Neural cell (in vitro differentiated cells): Measurements from ENCODE around the gene SLC16A2. TPM values are rescaled to one million over a fixed set of nuclear protein-coding genes. Genes with fewer than 3 reads are reported as not detected.

Experiments
- H2AFZ ChIP-seq: fragments of 200-600, 300-800 bp; sonication (generic), shearing (Covaris generic); 2 replicates; pipeline ENCODE4 v1.6.0; 2014; ENCODE audit warnings: low read depth, mild to moderate bottlenecking, antibody characterized with exemption, low read length, moderate library complexity
- H3F3A ChIP-seq: fragments of 200-600 bp; shearing (Covaris generic); 2 replicates; pipeline ENCODE4 v1.6.1; 2016; ENCODE audit warnings: mild to moderate bottlenecking, moderate library complexity, mixed read lengths, antibody characterized with exemption, low read length; ENCODE audit not compliant: insufficient read depth, poor library complexity, severe bottlenecking
- H3K27ac ChIP-seq: fragments of 200-600, 300-800 bp; sonication (generic), shearing (Covaris generic); 2 replicates; pipeline ENCODE4 v1.5.1; 2014; ENCODE audit warnings: mild to moderate bottlenecking, low read length, moderate library complexity
- H3K27me3 ChIP-seq: fragments of 300-800, 200-600 bp; sonication (generic), shearing (Covaris generic); 2 replicates; pipeline ENCODE4 v1.6.0; 2014; ENCODE audit warnings: mild to moderate bottlenecking, low read depth, low read length, moderate library complexity; ENCODE audit not compliant: insufficient read depth
- H3K36me3 ChIP-seq: fragments of 300-800, 200-600 bp; sonication (generic), shearing (Covaris generic); 2 replicates; pipeline ENCODE4 v1.5.1; 2014; ENCODE audit warnings: mild to moderate bottlenecking, antibody characterized with exemption, low read length, moderate library complexity; ENCODE audit not compliant: insufficient read depth
- H3K4me2 ChIP-seq: fragments of 300-800, 200-600 bp; sonication (generic), shearing (Covaris generic); 2 replicates; pipeline ENCODE4 v1.6.0; 2014; ENCODE audit warnings: mild to moderate bottlenecking, low read length
- H3K4me3 ChIP-seq: fragments of 300-800, 200-600 bp; sonication (generic), shearing (Covaris generic); 2 replicates; pipeline ENCODE4 v1.5.1; 2014; ENCODE audit warnings: mild to moderate bottlenecking, low read length, moderate library complexity
- H3K79me2 ChIP-seq: fragments of 200-600 bp; shearing (Covaris generic); replicated peaks from 2 replicates; pipeline ENCODE4 v1.6.0; 2014; ENCODE audit warnings: mild to moderate bottlenecking, low read length, moderate library complexity; ENCODE audit not compliant: insufficient read depth
- H3K9ac ChIP-seq: fragments of 300-800, 200-600 bp; sonication (generic), shearing (Covaris generic); 2 replicates; pipeline ENCODE4 v1.6.1; 2016; ENCODE audit warnings: mild to moderate bottlenecking, low read length, mixed read lengths
- H3K9me2 ChIP-seq: fragments of 200-600 bp; shearing (Covaris generic); 2 replicates; pipeline ENCODE4 v1.6.1; 2016; ENCODE audit warnings: mild to moderate bottlenecking, low read length, mixed read lengths; ENCODE audit not compliant: insufficient read depth
- H3K9me3 ChIP-seq: fragments of 200-600, 300-800 bp; sonication (generic), shearing (Covaris generic); 2 replicates; pipeline ENCODE4 v1.6.1; 2016; ENCODE audit warnings: mild to moderate bottlenecking, mixed run types, low read length, moderate library complexity, mixed read lengths
- H4K20me1 ChIP-seq: fragments of 200-600 bp; shearing (Covaris generic); 2 replicates; pipeline ENCODE4 v1.6.1; 2016; ENCODE audit warnings: mild to moderate bottlenecking, mixed run types; ENCODE audit not compliant: insufficient read depth
- CTCF ChIP-seq: fragments of 450-650 bp; IDR thresholded peaks from 2 replicates; pipeline ENCODE4 v1.5.1; 2014; ENCODE audit warnings: antibody characterized with exemption, mild to moderate bottlenecking, moderate library complexity; ENCODE audit not compliant: poor library complexity, severe bottlenecking
- EP300 ChIP-seq: fragments of 450-650 bp; conservative IDR thresholded peaks from 2 replicates; pipeline ENCODE4 v1.6.1; 2014; ENCODE audit warnings: antibody characterized with exemption, mild to moderate bottlenecking, moderate library complexity; ENCODE audit not compliant: poor library complexity, severe bottlenecking
- EZH2 ChIP-seq: fragments of 200-600, 300-800 bp; shearing (Covaris generic), sonication (generic); IDR thresholded peaks from 2 replicates; pipeline ENCODE4 v1.6.1; 2014; ENCODE audit warnings: antibody characterized with exemption, low read length, borderline replicate concordance, mild to moderate bottlenecking; ENCODE audit not compliant: insufficient read depth, poor library complexity, severe bottlenecking
- MXI1 ChIP-seq: fragments of 450-650 bp; conservative IDR thresholded peaks from 2 replicates; pipeline ENCODE4 v1.6.1; 2014; ENCODE audit warnings: antibody characterized with exemption, mild to moderate bottlenecking; ENCODE audit not compliant: poor library complexity, severe bottlenecking
- POLR2AphosphoS5 ChIP-seq: IDR thresholded peaks from 2 replicates; pipeline ENCODE4 v1.6.1; 2012
- RAD21 ChIP-seq: fragments of 450-650 bp; conservative IDR thresholded peaks from 2 replicates; pipeline ENCODE4 v1.6.1; 2014; ENCODE audit warnings: antibody characterized with exemption, mild to moderate bottlenecking, moderate library complexity
- REST ChIP-seq: IDR thresholded peaks from 2 replicates; pipeline ENCODE4 v1.6.1; 2012; ENCODE audit warnings: borderline replicate concordance
- SMC3 ChIP-seq: fragments of 450-650 bp; conservative IDR thresholded peaks from 2 replicates; pipeline ENCODE4 v1.6.1; 2014; ENCODE audit warnings: antibody characterized with exemption, mild to moderate bottlenecking, moderate library complexity; ENCODE audit not compliant: poor library complexity
- TAF1 ChIP-seq: IDR thresholded peaks from 2 replicates; pipeline ENCODE4 v1.6.1; 2012; ENCODE audit warnings: low read depth
- polyA plus RNA-seq: library from polyadenylated mRNA; depleted of rRNA; stranded (reverse); fragments of >200 nt; gene quantifications from 2 replicates; pipeline ENCODE4 v1.2.3, GENCODE V29; 2014

Gene SLC16A2
- polyA plus RNA-seq, 1 donor from 2014 or later = 14.5 TPM

- Histone ChIP-seq H3K36me3 (no peaks in the 10 kb centered on the region), H3K27ac (no peak overlapping the region), H3K9ac (no peak overlapping the region), H3K79me2 (no peaks in the 10 kb centered on the region), H2AFZ (no peak overlapping the region), H4K20me1 (no peaks in the 10 kb centered on the region), H3K27me3 (no peaks in the 10 kb centered on the region), H3K9me3 (no peaks in the 10 kb centered on the region), H3K4me2 (no peak overlapping the region), H3F3A (no peaks in the 10 kb centered on the region), H3K4me3 (no peak overlapping the region), H3K9me2 (no peaks in the 10 kb centered on the region)
- TF ChIP-seq TAF1 (no peak), EZH2 (no peak), POLR2AphosphoS5 (no peak), REST (no peak), MXI1 (no peak), SMC3 (no peak), CTCF (no peak)
These were observed 13.0 kb downstream of the SLC16A2 start for GRCh38 chrX:74434336-74434735.

GRCh38 chrX:74437530-74437929 is 16.2 kb downstream of the SLC16A2 start:
- H3K79me2 ChIP-seq = no peaks in the 10 kb centered on the region
- H3K27me3 ChIP-seq = no peaks in the 10 kb centered on the region

More at GRCh38 chrX:74437530-74437929, 16.2 kb downstream of the SLC16A2 start:
- H3K9ac ChIP-seq = no peak overlapping the region
- no peak overlapping the region for H2AFZ ChIP-seq
- H4K20me1 ChIP-seq = no peaks in the 10 kb centered on the region
- H3K9me2 ChIP-seq = no peaks in the 10 kb centered on the region
- no peaks in the 10 kb centered on the region for H3K36me3 ChIP-seq
- no peaks in the 10 kb centered on the region for H3F3A ChIP-seq
- H3K9me3 ChIP-seq = no peaks in the 10 kb centered on the region
- TF ChIP-seq POLR2AphosphoS5 (no peak), CTCF (no peak), TAF1 (no peak), EP300 (no peak), SMC3 (no peak), REST (no peak), EZH2 (no peak), MXI1 (no peak), RAD21 (no peak)
- H3K4me3 ChIP-seq = no peak overlapping the region
- no peak overlapping the region for H3K4me2 ChIP-seq
- H3K27ac ChIP-seq = no peak overlapping the region
